PC-9 (cell line): ENCODE measurements around the gene CREBBP. TPM values are rescaled to one million over a fixed set of nuclear protein-coding genes. Genes with fewer than 3 reads are reported as not detected.

Experiments
- BruUV-seq: library from RNA; stranded (reverse); fragments of 400-500 nt; replicated peaks from 2 replicates; lab custom pipeline; 2021; lab: Mats Ljungman, UMichigan
- CTCF ChIA-PET: fragments of 300-600 bp; sonication (Branson Sonifier 250); formaldehyde crosslinking; loops from one replicate; lab custom pipeline; 2022; ENCODE audit warnings: antibody characterized with exemption; lab: Charles Lee
- POLR2A ChIA-PET: fragments of 300-600 bp; sonication (Branson Sonifier 250); formaldehyde crosslinking; loops from one replicate; lab custom pipeline; 2022; ENCODE audit warnings: antibody characterized with exemption; ENCODE audit not compliant: unreplicated experiment; lab: Charles Lee
- DNase-seq, 2 experiments: peaks; one replicate each; pipeline versions ENCODE4 v3.0.0 to v3.0.0-alpha.2; 2015 to 2022; ENCODE audit warnings: mixed read lengths in 1 of 2
- H2AFZ ChIP-seq: fragments of 200-600 bp; sonication (generic); 2 replicates; pipeline ENCODE4 v1.8.1; 2017; ENCODE audit warnings: antibody characterized with exemption
- H3F3A ChIP-seq: fragments of 200-600 bp; sonication (generic); 2 replicates; pipeline ENCODE4 v1.8.1; 2017; ENCODE audit warnings: antibody characterized with exemption, mild to moderate bottlenecking, low read depth; ENCODE audit not compliant: insufficient read depth
- H3K27ac ChIP-seq: fragments of 200-600 bp; sonication (generic); 2 replicates; pipeline ENCODE4 v1.6.1; 2016; ENCODE audit warnings: mixed run types
- H3K27me3 ChIP-seq: fragments of 200-600 bp; sonication (generic); 2 replicates; pipeline ENCODE4 v1.6.1; 2016; ENCODE audit warnings: low read depth, mixed run types; ENCODE audit not compliant: insufficient read depth
- H3K36me3 ChIP-seq: fragments of 200-600 bp; sonication (generic); 2 replicates; pipeline ENCODE4 v1.6.1; 2016; ENCODE audit warnings: low read depth, mixed run types
- H3K4me1 ChIP-seq: fragments of 200-600 bp; sonication (generic); replicated peaks from 2 replicates; pipeline ENCODE4 v1.6.1; 2016; ENCODE audit warnings: mixed run types; ENCODE audit not compliant: insufficient read depth
- H3K4me2 ChIP-seq: fragments of 200-600 bp; sonication (generic); 2 replicates; pipeline ENCODE4 v1.6.1; 2017; ENCODE audit warnings: mixed run types
- H3K4me3 ChIP-seq: fragments of 200-600 bp; sonication (generic); 2 replicates; pipeline ENCODE4 v1.6.1; 2016; ENCODE audit warnings: mixed run types
- H3K79me2 ChIP-seq: fragments of 200-600 bp; sonication (generic); 2 replicates; pipeline ENCODE4 v1.6.1; 2017; ENCODE audit warnings: low read depth, mixed run types
- H3K9me2 ChIP-seq: fragments of 200-600 bp; sonication (generic); 2 replicates; pipeline ENCODE4 v1.8.1; 2017; ENCODE audit warnings: mild to moderate bottlenecking; ENCODE audit not compliant: insufficient read depth
- H3K9me3 ChIP-seq: fragments of 200-600 bp; sonication (generic); 2 replicates; pipeline ENCODE4 v1.8.1; 2016; ENCODE audit warnings: low read depth; ENCODE audit not compliant: insufficient read depth
- H4K20me1 ChIP-seq: fragments of 200-600 bp; sonication (generic); 2 replicates; pipeline ENCODE4 v1.8.1; 2017; ENCODE audit not compliant: insufficient read depth
- EZH2 ChIP-seq: fragments of 200-600 bp; sonication (generic); IDR thresholded peaks from 2 replicates; pipeline ENCODE4 v1.8.0; 2017; ENCODE audit warnings: antibody characterized with exemption, low read depth
- intact Hi-C: fragments of 100-400 bp; cut with micrococcal nuclease; formaldehyde crosslinking; loops from one replicate; pipeline ENCODE4 v1.10.0; 2022; ENCODE audit not compliant: unreplicated experiment
- total RNA-seq: library from RNA; stranded (reverse); gene quantifications from 2 replicates; pipeline ENCODE4 v1.2.3, GENCODE V29; 2021
- TF ChIP-seq, protein P1 (sequence below): fragments of 200-600 bp; sonication (generic); conservative IDR thresholded peaks from 2 replicates; pipeline ENCODE4 v1.6.1; 2017; ENCODE audit warnings: mixed run types, antibody characterized with exemption, mild to moderate bottlenecking, moderate library complexity

CREBBP gene
- total RNA-seq, 1 experiment from 2014 or later = 74.9 TPM

DNA sequence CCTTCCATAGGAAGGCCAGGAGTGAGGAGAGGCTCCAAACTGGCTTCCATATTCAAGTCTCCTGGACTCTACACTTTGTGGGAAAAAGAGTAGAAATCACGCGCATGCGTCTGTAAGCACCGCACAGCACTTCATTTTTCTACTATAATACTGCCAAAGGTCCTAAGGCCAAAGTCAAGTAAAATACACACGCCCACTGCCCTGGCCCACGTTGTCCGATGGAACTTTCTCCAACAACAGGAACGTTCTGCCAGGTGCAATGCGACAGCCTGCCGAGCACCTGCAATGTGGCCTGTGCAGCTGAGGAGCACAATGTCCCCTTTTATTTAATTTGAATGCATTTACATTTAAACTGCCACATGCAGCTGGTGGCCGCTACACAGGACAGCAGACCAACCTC is 202.5 kb downstream of the CREBBP start:
- H3K27ac ChIP-seq = no peak overlapping the region
- H3K4me1 ChIP-seq = no peaks in the 10 kb centered on the region
- no peaks in the 10 kb centered on the region for H3F3A ChIP-seq
- ChIA-PET POLR2A (no interaction called here), CTCF (no interaction called here)
- H3K9me3 ChIP-seq = no peaks in the 10 kb centered on the region
- intact Hi-C loops = no loop called here
- no peak for DNase-seq
- H4K20me1 ChIP-seq = no peaks in the 10 kb centered on the region
- no peaks in the 10 kb centered on the region for H3K79me2 ChIP-seq
- H3K36me3 ChIP-seq = peaks cover 10% of the 10 kb centered on the region
- no peak for TF ChIP-seq EZH2
- TF ChIP-seq, protein P1, sequence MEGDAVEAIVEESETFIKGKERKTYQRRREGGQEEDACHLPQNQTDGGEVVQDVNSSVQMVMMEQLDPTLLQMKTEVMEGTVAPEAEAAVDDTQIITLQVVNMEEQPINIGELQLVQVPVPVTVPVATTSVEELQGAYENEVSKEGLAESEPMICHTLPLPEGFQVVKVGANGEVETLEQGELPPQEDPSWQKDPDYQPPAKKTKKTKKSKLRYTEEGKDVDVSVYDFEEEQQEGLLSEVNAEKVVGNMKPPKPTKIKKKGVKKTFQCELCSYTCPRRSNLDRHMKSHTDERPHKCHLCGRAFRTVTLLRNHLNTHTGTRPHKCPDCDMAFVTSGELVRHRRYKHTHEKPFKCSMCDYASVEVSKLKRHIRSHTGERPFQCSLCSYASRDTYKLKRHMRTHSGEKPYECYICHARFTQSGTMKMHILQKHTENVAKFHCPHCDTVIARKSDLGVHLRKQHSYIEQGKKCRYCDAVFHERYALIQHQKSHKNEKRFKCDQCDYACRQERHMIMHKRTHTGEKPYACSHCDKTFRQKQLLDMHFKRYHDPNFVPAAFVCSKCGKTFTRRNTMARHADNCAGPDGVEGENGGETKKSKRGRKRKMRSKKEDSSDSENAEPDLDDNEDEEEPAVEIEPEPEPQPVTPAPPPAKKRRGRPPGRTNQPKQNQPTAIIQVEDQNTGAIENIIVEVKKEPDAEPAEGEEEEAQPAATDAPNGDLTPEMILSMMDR = no peak
- H3K9me2 ChIP-seq = no peaks in the 10 kb centered on the region
- H3K4me3 ChIP-seq = no peak overlapping the region
- no peak overlapping the region for H2AFZ ChIP-seq
- H3K4me2 ChIP-seq = no peak overlapping the region
- H3K27me3 ChIP-seq = no peaks in the 10 kb centered on the region
- no TSS peak for BruUV-seq

DNA sequence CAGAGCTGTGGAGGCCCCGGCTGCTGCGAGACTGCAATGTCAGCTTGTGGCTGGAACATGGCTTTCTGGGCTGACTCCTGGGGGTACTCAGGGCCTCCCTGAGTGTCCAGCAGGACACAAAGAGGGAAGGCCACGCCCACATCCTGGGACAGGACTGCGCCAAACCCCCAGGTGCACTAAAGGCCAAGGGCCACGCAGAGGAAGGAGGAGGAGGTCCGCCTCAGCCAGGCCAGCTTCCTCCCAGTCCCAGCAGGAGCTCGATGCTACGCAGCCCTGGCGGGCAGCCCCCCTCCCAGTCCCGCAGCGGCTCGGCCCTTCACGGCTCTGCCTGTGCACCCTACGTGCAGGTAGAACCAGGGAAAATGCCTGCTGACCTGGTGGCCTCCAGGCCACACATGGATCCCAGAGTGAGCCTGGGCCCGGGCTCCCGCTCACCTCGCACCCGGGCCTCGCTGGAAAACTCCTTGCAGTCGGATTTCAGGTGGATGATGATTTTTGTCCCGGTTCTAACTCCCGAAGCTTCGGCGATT is 204.8 kb downstream of the CREBBP start:
- Histone ChIP-seq H4K20me1 (no peaks in the 10 kb centered on the region), H3K27me3 (no peaks in the 10 kb centered on the region), H3K36me3 (peaks cover 10% of the 10 kb centered on the region), H3K79me2 (no peaks in the 10 kb centered on the region), H3K27ac (no peak overlapping the region), H3K4me1 (no peaks in the 10 kb centered on the region), H2AFZ (no peak overlapping the region), H3K4me3 (no peak overlapping the region), H3F3A (no peaks in the 10 kb centered on the region), H3K9me3 (no peaks in the 10 kb centered on the region), H3K9me2 (no peaks in the 10 kb centered on the region), H3K4me2 (no peak overlapping the region)
- BruUV-seq = no TSS peak
- CTCF ChIA-PET = no interaction called here
- POLR2A ChIA-PET = no interaction called here
- no peak for TF ChIP-seq EZH2
- TF ChIP-seq, protein P1 = no peak
- intact Hi-C loops = no loop called here
- DNase-seq = no peak

Other genes with a start within 250 kb of the CREBBP start
- gene DNASE1, start 226.0 kb downstream of the CREBBP start, total RNA-seq = 46.8 and 63.3 TPM in 2 replicates
- 204 and 258 TPM in 2 replicates for gene TRAP1, start 163.2 kb downstream of the CREBBP start, total RNA-seq
- 9.8 and 10.5 TPM in 2 replicates for gene ADCY9, start 235.7 kb upstream of the CREBBP start, total RNA-seq